ENCODE measurements around the gene PTPN14. TPM values are rescaled to one million over a fixed set of nuclear protein-coding genes. Genes with fewer than 3 reads are reported as not detected.

The PTPN14 gene
- polyA plus RNA-seq, 1 experiment, result 34.2 TPM

DNA sequence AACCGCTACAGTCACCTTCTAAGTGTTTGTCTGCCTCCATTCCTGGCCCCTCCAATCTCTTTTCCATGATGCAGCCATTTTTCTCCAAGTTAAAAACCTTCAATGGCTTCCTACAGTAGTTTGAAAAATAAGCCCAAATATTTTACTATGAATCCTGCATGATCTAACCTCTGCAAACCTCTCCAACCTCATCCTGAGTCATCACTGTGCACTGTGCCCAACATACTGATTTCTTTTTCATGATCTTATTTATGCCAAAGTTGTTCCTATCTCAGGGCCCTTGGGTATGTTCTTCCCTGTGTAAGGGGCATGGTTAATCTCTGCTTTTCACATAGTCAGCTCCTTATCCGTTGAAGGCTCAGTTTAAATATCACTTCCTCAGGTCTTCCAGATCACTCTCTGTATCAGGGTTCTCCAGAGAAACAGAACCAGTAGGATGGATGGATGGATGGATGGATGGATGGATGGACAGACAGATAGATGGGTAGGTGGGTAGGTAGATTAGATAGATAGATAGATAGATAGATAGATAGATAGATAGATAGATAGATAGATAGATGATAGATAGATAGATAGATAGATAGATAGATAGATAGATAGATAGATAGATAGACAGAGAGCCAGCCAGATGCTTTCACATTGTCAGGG is 18.1 kb upstream of the PTPN14 start:
- CTCF ChIA-PET, result interaction anchor here (4.5 kb wide), 1 partner anchor 237 kb away, joined by 17 read pairs; no protein-coding TSS in a partner anchor
- POLR2A ChIA-PET, result no interaction called here
- no peak for DNase-seq (ENCODE audit: low read depth, low spot score)

GRCh38 chr1:214568328-214568727 is 16.9 kb upstream of the PTPN14 start:
- POLR2A ChIA-PET, result interaction anchor here (0.7 kb wide), 1 partner anchor 281 kb away, joined by 9 read pairs; no protein-coding TSS in a partner anchor
- CTCF ChIA-PET, result interaction anchor here (0.6 to 2.9 kb wide), 3 partner anchors 16 to 46 kb away, joined by 3 to 14 read pairs (median 4); no protein-coding TSS in a partner anchor
- Histone ChIP-seq H3K4me3 (ENCODE audit: low read depth, low read length) (no peak overlapping the region), H3K27ac (ENCODE audit: low read depth, low read length) (no peak overlapping the region), H3K9me3 (ENCODE audit: control insufficient read depth, insufficient read depth, low read length) (no peaks in the 10 kb centered on the region), H3K27me3 (ENCODE audit: control insufficient read depth, insufficient read depth, low read length) (no peaks in the 10 kb centered on the region)
- DNase-seq (ENCODE audit: low read depth, low spot score), result no peak
- no peak for TF ChIP-seq CTCF (IDR thresholded peaks at IDR 0.05; ENCODE audit: low read depth, low read length)

More for the DNA sequence above, 18.1 kb upstream of the PTPN14 start:
- H3K4me3 ChIP-seq (ENCODE audit: low read depth, low read length), result no peak overlapping the region
- TF ChIP-seq CTCF (IDR thresholded peaks at IDR 0.05; ENCODE audit: low read depth, low read length), result no peak
- peak overlapping the region; percentile 55 for H3K27ac ChIP-seq (ENCODE audit: low read depth, low read length)
- no peaks in the 10 kb centered on the region for H3K9me3 ChIP-seq (ENCODE audit: control insufficient read depth, insufficient read depth, low read length)
- no peaks in the 10 kb centered on the region for H3K27me3 ChIP-seq (ENCODE audit: control insufficient read depth, insufficient read depth, low read length)

DNA sequence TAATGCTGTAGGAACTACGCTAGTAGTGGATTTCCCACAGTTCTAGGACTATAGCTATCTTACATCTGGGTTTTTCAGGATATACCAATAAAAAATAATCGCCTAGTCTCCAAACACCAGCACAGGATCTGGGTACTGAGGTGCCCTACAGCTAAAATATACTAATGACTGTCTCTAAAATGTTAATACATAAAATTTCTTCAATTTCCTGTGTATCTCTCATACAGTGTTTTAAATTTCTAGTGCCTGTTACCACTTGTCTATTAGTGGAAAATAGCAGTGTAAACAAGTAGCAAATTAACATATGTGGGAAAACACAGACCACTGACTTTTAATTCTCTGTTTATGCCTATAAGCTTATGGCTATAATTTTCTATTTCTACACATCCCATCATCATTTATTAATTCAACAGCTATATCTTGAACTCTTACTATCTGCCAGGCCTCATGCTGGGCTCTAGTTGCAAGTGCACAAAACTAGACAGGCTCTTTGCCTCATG is 16.1 kb upstream of the PTPN14 start:
- Histone ChIP-seq H3K9me3 (ENCODE audit: control insufficient read depth, insufficient read depth, low read length) (no peaks in the 10 kb centered on the region), H3K27me3 (ENCODE audit: control insufficient read depth, insufficient read depth, low read length) (no peaks in the 10 kb centered on the region), H3K27ac (ENCODE audit: low read depth, low read length) (no peak overlapping the region), H3K4me3 (ENCODE audit: low read depth, low read length) (no peak overlapping the region)
- ChIA-PET POLR2A (interaction anchor here (1.4 kb wide), 1 partner anchor 16 kb away, joined by 5 read pairs; the partner anchor contains the start of gene PTPN14), CTCF (interaction anchor here (0.9 to 2.9 kb wide), 3 partner anchors 17 to 235 kb away, joined by 3 to 14 read pairs (median 4); no protein-coding TSS in a partner anchor)
- no peak for DNase-seq (ENCODE audit: low read depth, low spot score)
- no peak for TF ChIP-seq CTCF (IDR thresholded peaks at IDR 0.05; ENCODE audit: low read depth, low read length)

DNA sequence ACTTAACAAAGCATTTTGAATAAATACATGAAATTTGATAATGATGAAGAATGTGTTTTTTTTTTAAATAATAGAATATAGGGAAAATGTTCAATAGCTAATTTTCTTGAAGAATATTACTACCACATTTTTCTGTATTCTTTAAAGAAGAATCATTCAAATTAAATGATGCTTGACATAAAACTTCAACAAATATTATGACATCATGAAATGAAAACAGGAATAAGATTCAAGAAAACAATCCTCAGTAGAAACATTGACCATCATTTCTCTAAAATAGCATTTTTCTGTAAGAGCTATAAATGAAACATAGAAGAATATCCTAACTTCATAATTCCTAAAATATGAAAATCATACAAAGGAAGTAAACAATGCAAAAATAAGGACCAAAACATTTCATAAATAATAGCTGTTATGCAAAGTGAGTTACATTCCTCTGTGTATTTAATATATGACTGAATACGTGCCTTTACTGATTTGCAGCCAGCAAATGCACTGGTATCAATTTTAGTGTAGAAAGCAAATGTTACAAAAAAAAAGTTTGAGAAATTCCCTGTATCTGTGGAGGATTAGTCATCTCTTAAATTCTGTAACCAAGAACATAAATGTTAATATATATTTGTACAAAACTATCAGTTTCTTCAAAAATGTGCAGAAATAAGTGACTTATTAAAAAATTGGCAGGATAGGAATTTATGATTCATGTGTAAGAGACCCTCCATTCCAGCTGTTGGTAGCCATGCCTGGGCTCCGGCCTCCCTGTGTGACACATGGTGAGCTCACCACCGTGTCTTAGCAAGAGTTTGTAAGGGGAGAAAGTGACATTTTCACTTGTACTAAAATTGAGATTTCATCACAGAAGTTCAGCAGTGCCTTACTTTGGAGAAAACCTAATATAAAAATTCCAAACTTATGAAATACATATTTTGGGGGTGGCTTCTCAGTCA is 15.0 kb upstream of the PTPN14 start:
- Histone ChIP-seq H3K4me3 (ENCODE audit: low read depth, low read length) (no peak overlapping the region), H3K9me3 (ENCODE audit: control insufficient read depth, insufficient read depth, low read length) (no peaks in the 10 kb centered on the region), H3K27me3 (ENCODE audit: control insufficient read depth, insufficient read depth, low read length) (no peaks in the 10 kb centered on the region), H3K27ac (ENCODE audit: low read depth, low read length) (no peak overlapping the region)
- CTCF ChIA-PET, result interaction anchor here (0.9 to 2.9 kb wide), 7 partner anchors 17 to 306 kb away, joined by 3 to 15 read pairs (median 5); no protein-coding TSS in a partner anchor
- no peak for TF ChIP-seq CTCF (IDR thresholded peaks at IDR 0.05; ENCODE audit: low read depth, low read length)
- POLR2A ChIA-PET, result interaction anchor here (1.4 kb wide), 1 partner anchor 15 kb away, joined by 5 read pairs; the partner anchor contains the start of gene PTPN14
- DNase-seq (ENCODE audit: low read depth, low spot score), result no peak

Data from AG04450 (cell line).